CD4-positive, alpha-beta T cell treated with Interleukin-17A for 4 hours (primary cell): ENCODE results near the gene RNF150.

Experiments
- DNase-seq: peaks from one replicate; pipeline ENCODE4 v3.0.0-alpha.2; 2020; ENCODE audit warnings: mixed read lengths

Gene RNF150

GRCh38 chr4:141130947-141131605 is 2.2 kb downstream of the RNF150 start:
- DNase-seq, result no peak

- DNase-seq, result no peak
Observed at GRCh38 chr4:141127884-141128283, 5.4 kb downstream of the RNF150 start.

DNA sequence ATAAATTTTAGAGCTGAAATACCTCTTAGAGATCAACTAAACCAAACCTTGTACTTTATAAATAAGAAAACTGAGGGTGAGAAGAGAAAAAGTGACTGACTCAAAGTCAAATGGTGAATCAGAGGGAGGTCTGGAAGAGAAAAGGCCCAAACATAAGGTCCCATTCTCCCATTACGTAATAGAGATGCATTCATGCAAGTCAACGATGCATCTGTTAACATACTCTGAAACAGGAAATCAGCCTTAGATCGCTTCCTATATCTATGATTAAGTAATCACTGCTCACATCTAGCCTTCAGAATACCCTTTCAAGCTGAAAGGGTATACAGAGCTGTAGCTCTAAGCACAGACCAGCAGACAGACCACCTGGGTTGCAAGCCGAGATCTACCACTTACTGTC is 6.5 kb downstream of the RNF150 start:
- no peak for DNase-seq

GRCh38 chr4:141124224-141124623 is 9.0 kb downstream of the RNF150 start:
- no peak for DNase-seq

- no peak for DNase-seq
Observed at GRCh38 chr4:141121768-141122454, 11.4 kb downstream of the RNF150 start.

DNA sequence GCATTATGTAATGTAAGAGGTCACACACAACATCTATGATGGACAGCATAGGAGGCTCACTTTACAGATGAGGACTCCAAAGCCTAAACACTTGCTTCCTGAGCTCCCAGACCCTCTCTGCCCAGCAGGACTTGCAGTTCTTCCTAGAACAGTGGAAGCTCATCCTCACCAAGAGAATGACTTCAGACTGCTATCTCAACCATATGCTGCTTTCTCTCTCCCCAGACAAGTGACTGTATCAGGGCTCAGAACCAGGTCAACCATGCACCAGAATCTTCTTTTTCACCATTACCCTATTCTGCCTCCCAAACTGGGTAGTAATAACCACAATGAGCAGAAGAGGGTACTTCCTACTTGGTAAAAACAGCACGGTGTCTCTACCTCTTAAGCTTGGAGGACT is 12.2 kb downstream of the RNF150 start:
- DNase-seq, result no peak

GRCh38 chr4:141120036-141120593 is 13.2 kb downstream of the RNF150 start:
- DNase-seq, result no peak

GRCh38 chr4:141119071-141119470 is 14.2 kb downstream of the RNF150 start:
- DNase-seq, result no peak

DNA sequence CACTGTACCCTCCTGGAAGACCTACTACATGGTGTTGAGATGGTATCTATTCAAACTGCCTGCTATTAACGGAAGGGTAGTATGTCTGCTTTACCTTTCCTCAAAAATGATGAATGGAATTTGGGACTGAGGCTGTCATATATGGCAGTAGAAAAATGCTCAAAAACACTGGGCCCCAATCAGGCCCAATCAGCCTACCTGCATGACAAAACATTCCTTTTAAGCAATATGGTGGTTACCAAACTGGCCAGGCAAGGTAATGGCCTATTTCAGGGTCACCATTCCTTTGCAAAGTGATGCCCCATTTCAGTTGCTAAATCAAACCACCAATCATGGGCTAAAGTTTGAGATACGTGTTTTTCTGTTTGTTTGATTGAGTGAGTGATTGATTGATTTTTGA is 14.9 kb downstream of the RNF150 start:
- DNase-seq, result no peak

DNA sequence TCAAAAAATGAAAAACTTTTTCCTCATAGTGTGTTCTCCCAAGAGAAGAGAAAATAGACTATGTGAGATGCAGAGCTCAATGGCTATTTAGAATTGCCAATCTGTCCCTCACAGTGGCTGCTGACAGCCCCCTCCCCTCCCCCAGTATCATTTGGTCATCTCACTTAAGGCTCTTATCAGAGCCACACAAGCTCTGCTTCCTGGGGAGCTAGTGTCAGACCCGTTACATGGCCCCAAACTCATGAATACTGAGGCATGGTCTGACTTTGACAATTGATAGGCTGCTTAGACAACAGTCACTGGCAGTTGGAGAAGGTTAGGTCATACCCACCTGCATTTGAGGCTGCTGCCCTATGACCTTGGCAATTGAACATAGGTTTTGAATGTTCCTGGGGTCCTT is 15.3 kb downstream of the RNF150 start:
- no peak for DNase-seq

DNA sequence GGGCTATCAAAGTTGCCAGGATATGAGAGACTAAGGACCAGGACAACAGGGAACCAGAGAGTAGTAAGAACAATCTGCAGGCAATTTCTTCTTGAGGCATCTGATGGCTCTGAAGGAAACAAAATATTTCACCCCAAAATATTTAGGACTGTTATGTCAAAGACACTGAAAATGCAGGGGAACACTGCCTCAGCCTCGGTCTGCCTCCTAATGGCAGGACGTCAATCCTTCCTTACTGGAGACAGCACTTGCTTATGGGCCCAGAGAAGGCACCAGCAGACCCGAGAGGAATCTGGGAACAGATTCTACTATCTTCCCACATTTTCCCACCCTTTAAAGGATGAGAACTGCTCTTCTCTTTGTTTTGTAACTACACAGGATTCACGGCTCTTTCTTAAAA is 23.3 kb downstream of the RNF150 start:
- DNase-seq, result no peak

DNA sequence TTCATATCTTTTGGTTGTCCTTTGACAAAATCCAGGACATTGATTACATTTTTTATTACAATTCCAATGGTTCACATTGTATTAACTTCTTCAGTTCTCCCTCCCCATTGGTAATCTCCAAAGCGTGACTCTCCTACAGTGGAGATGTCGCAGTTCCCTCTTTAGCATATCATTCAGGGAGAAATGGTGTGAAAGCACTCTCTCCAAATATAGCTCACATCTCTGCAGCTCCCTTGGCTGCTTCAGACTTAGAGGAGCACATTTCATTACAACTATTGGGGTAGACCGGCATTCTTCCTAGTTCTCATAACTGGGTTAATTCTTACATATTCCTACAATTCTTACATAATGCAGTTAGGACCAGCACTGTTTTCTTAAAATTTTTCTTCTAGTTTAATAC is 25.3 kb downstream of the RNF150 start:
- no peak for DNase-seq

- no peak for DNase-seq
Observed at GRCh38 chr4:141102367-141102766, 30.9 kb downstream of the RNF150 start.

GRCh38 chr4:141101511-141101910 is 31.8 kb downstream of the RNF150 start:
- no peak for DNase-seq

- DNase-seq, result no peak
Observed at GRCh38 chr4:141099326-141099725, 33.9 kb downstream of the RNF150 start.

- no peak for DNase-seq
Observed at GRCh38 chr4:141098163-141098562, 35.1 kb downstream of the RNF150 start.

DNA sequence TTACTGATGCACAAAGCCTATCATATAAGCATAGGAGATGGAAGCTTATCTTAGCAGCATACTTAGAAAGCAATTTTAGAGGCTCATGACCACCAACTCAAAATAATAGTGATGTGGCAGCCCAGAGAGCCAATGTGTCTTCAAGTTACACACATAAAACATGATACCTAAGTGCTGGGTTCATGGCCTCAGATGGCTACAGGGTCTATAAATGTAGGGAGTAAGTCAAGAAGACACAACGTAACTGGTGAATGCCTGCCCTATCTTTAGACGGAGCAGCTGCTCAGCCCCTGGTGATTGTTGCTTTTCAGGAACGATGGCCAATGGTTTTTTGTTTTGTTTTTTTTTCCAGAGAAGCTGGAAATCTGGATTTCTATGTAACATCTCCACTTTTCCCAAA is 42.8 kb downstream of the RNF150 start:
- no peak for DNase-seq

GRCh38 chr4:141081921-141082395 is 51.3 kb downstream of the RNF150 start:
- DNase-seq, result no peak

- no peak for DNase-seq
Observed at GRCh38 chr4:141080668-141081067, 52.6 kb downstream of the RNF150 start.

GRCh38 chr4:141079393-141079930 is 53.8 kb downstream of the RNF150 start:
- no peak for DNase-seq

DNA sequence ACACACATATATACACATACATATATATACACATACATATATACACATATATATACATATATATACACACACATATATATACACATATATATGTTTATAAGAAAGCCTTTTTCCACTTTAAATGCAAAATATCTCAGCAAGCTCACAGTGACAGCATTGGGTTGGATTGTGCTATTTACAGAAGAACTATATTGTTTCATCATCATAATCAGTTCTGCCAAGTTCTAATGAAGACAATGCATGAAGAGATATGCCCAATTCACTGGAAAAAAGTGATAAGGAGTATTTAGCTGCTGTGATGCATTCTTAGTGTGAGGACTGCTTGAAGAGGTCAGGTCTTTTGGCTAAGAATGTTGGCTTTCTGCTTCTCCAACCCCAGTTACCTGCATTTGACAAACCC is 54.4 kb downstream of the RNF150 start:
- DNase-seq, result no peak

- DNase-seq, result no peak
Observed at GRCh38 chr4:141077611-141078225, 55.6 kb downstream of the RNF150 start.

GRCh38 chr4:141075553-141075952 is 57.7 kb downstream of the RNF150 start:
- DNase-seq, result no peak
